Fibroblast of lung (primary cell): ENCODE measurements around the gene DCTN2.

ENCODE experiments used
- EZH2 ChIP-seq: IDR thresholded peaks from 2 replicates; pipeline ENCODE4 v1.5.1; 2012; ENCODE audit warnings: low read length, control low read depth, mild to moderate bottlenecking; ENCODE audit errors: missing control alignments
- TF ChIP-seq, protein P1 (sequence below), 2 donors: IDR thresholded peaks in 1 of 2; conservative IDR thresholded peaks in 1 of 2; 1 replicate in 1 of 2; 2 replicates in 1 of 2; pipeline ENCODE4 v1.5.1; 2011 to 2012; ENCODE audit warnings: low read length in 2 of 2, control low read depth in 1 of 2, inconsistent platforms in 1 of 2, low read depth in 1 of 2, mild to moderate bottlenecking in 1 of 2

DNA sequence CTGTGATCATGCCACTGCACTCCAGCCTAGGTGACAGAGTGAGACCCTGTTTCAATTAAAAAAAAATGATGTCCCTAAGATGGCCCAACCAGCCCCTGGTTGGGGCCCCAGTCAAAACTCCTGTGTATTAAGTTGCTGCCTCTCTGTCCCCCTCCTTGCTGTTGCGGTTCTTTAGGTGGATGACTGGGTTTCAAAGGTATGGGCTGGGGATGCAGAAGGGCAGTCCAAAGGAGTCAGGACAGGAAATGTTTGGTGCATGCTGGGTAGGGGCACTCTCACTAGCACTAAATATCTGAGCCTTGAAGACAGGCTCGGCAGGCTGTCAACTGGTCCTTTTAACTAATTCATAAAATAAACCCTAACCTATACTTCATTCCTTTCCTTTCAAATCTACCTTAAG, 32.0 kb upstream of the DCTN2 start:
- no peak for TF ChIP-seq EZH2
- TF ChIP-seq, protein P1, sequence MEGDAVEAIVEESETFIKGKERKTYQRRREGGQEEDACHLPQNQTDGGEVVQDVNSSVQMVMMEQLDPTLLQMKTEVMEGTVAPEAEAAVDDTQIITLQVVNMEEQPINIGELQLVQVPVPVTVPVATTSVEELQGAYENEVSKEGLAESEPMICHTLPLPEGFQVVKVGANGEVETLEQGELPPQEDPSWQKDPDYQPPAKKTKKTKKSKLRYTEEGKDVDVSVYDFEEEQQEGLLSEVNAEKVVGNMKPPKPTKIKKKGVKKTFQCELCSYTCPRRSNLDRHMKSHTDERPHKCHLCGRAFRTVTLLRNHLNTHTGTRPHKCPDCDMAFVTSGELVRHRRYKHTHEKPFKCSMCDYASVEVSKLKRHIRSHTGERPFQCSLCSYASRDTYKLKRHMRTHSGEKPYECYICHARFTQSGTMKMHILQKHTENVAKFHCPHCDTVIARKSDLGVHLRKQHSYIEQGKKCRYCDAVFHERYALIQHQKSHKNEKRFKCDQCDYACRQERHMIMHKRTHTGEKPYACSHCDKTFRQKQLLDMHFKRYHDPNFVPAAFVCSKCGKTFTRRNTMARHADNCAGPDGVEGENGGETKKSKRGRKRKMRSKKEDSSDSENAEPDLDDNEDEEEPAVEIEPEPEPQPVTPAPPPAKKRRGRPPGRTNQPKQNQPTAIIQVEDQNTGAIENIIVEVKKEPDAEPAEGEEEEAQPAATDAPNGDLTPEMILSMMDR (conservative IDR thresholded peaks at IDR 0.05 in 1 of 2, IDR thresholded peaks at IDR 0.05 in 1 of 2; ENCODE audit: low read depth in 1 of 2, low read length in 2 of 2), result no peak
